ENCODE results near the gene CAMSAP3.

Gene CAMSAP3

GRCh38 chr19:7578127-7578526, 17.5 kb upstream of the CAMSAP3 start:
- Histone ChIP-seq H3K9me3 (ENCODE audit: control insufficient read depth in 2 of 2, low read length in 2 of 2) (no peaks in the 10 kb centered on the region), H3K4me3 (ENCODE audit: low read length in 2 of 2) (no peak overlapping the region), H3K27me3 (ENCODE audit: control insufficient read depth in 1 of 2, insufficient read depth in 2 of 2, low read length in 2 of 2) (no peaks in the 10 kb centered on the region), H3K4me1 (ENCODE audit: control insufficient read depth, insufficient read depth, low read length) (no peaks in the 10 kb centered on the region), H3K36me3 (ENCODE audit: control insufficient read depth in 2 of 2, insufficient read depth in 2 of 2, low read length in 2 of 2) (no peaks in the 10 kb centered on the region), H3K27ac (ENCODE audit: low read length) (no peak overlapping the region), H3K9ac (ENCODE audit: low read length in 2 of 2) (no peak overlapping the region)

GRCh38 chr19:7579182-7579581, 16.5 kb upstream of the CAMSAP3 start:
- Histone ChIP-seq H3K4me1 (ENCODE audit: control insufficient read depth, insufficient read depth, low read length) (no peaks in the 10 kb centered on the region), H3K27ac (ENCODE audit: low read length) (no peak overlapping the region), H3K9ac (ENCODE audit: low read length in 2 of 2) (no peak overlapping the region), H3K9me3 (ENCODE audit: control insufficient read depth in 2 of 2, low read length in 2 of 2) (no peaks in the 10 kb centered on the region), H3K36me3 (ENCODE audit: control insufficient read depth in 2 of 2, insufficient read depth in 2 of 2, low read length in 2 of 2) (no peaks in the 10 kb centered on the region), H3K27me3 (ENCODE audit: control insufficient read depth in 1 of 2, insufficient read depth in 2 of 2, low read length in 2 of 2) (no peaks in the 10 kb centered on the region), H3K4me3 (ENCODE audit: low read length in 2 of 2) (no peak overlapping the region)

DNA sequence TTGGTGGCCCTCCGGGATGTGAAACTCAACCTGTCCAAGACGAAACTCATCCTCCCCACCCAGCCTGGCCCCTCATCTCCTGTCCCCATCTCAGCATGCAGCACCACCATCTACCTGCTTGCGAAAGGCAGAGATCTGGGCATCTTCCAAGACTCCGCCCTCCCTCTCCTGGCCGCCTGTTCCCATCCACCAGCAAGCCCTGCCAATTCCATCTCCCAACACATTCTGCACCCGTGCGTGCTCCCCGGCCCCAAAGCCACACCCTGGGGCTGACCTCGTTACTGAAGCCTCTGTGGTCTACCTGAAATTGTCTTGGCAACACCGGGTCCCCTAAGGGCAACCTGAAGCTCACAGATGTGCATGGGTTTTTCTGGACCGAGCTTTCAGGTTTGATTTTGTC, 13.2 kb upstream of the CAMSAP3 start:
- Histone ChIP-seq H3K4me1 (ENCODE audit: control insufficient read depth, insufficient read depth, low read length) (no peaks in the 10 kb centered on the region), H3K27me3 (ENCODE audit: control insufficient read depth in 1 of 2, insufficient read depth in 2 of 2, low read length in 2 of 2) (no peaks in the 10 kb centered on the region), H3K27ac (ENCODE audit: low read length) (no peak overlapping the region), H3K4me3 (ENCODE audit: low read length in 2 of 2) (no peak overlapping the region), H3K9ac (ENCODE audit: low read length in 2 of 2) (no peak overlapping the region), H3K36me3 (ENCODE audit: control insufficient read depth in 2 of 2, insufficient read depth in 2 of 2, low read length in 2 of 2) (no peaks in the 10 kb centered on the region), H3K9me3 (ENCODE audit: control insufficient read depth in 2 of 2, low read length in 2 of 2) (no peaks in the 10 kb centered on the region)

GRCh38 chr19:7589822-7590221, 5.8 kb upstream of the CAMSAP3 start:
- Histone ChIP-seq H3K36me3 (ENCODE audit: control insufficient read depth in 2 of 2, insufficient read depth in 2 of 2, low read length in 2 of 2) (no peaks in the 10 kb centered on the region), H3K27me3 (ENCODE audit: control insufficient read depth in 1 of 2, insufficient read depth in 2 of 2, low read length in 2 of 2) (peaks cover 15 to 16% of the 10 kb centered on the region in 2 donors), H3K9ac (ENCODE audit: low read length in 2 of 2) (no peak overlapping the region), H3K4me3 (ENCODE audit: low read length in 2 of 2) (no peak overlapping the region), H3K27ac (ENCODE audit: low read length) (no peak overlapping the region), H3K9me3 (ENCODE audit: control insufficient read depth in 2 of 2, low read length in 2 of 2) (no peaks in the 10 kb centered on the region), H3K4me1 (ENCODE audit: control insufficient read depth, insufficient read depth, low read length) (no peaks in the 10 kb centered on the region)

DNA sequence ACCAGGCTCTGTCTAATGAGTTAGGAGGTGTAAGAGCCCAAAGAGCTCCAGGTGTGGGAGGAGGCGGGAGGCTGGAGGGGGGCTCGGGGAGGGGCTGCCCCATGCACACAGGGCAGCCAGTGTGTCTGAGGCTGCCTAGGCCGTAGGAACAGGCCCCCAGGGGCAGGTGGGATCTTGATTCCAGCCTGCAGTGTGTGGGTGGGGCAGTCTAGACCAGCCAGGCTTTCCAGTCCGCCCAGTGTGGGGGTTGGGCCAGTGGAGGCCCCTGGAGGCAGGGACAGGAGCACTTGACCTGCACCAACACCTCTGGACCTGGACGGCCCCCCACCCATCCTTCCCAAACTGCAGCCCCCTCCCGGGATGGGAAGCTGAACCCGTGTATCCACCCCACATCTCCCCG, 5.4 kb upstream of the CAMSAP3 start:
- peaks cover 16% of the 10 kb centered on the region in 2 donors for H3K27me3 ChIP-seq (ENCODE audit: control insufficient read depth in 1 of 2, insufficient read depth in 2 of 2, low read length in 2 of 2)

GRCh38 chr19:7596211-7596937, 711 bp downstream of the CAMSAP3 start:
- H3K27ac ChIP-seq (ENCODE audit: low read length): no peak overlapping the region
- H3K9ac ChIP-seq (ENCODE audit: low read length in 2 of 2): no peak overlapping the region
- peaks cover 28 to 35% of the 10 kb centered on the region in 2 donors for H3K27me3 ChIP-seq (ENCODE audit: control insufficient read depth in 1 of 2, insufficient read depth in 2 of 2, low read length in 2 of 2)
- no peaks in the 10 kb centered on the region for H3K9me3 ChIP-seq (ENCODE audit: control insufficient read depth in 2 of 2, low read length in 2 of 2)
- no peaks in the 10 kb centered on the region for H3K36me3 ChIP-seq (ENCODE audit: control insufficient read depth in 2 of 2, insufficient read depth in 2 of 2, low read length in 2 of 2)
- peaks cover 2% of the 10 kb centered on the region for H3K4me1 ChIP-seq (ENCODE audit: control insufficient read depth, insufficient read depth, low read length)
- no peak overlapping the region for H3K4me3 ChIP-seq (ENCODE audit: low read length in 2 of 2)

More for the DNA sequence above, 5.4 kb upstream of the CAMSAP3 start:
- H3K4me3 ChIP-seq (ENCODE audit: low read length in 2 of 2): no peak overlapping the region
- no peak overlapping the region for H3K9ac ChIP-seq (ENCODE audit: low read length in 2 of 2)
- no peaks in the 10 kb centered on the region for H3K4me1 ChIP-seq (ENCODE audit: control insufficient read depth, insufficient read depth, low read length)
- no peak overlapping the region for H3K27ac ChIP-seq (ENCODE audit: low read length)
- H3K36me3 ChIP-seq (ENCODE audit: control insufficient read depth in 2 of 2, insufficient read depth in 2 of 2, low read length in 2 of 2): no peaks in the 10 kb centered on the region
- H3K9me3 ChIP-seq (ENCODE audit: control insufficient read depth in 2 of 2, low read length in 2 of 2): no peaks in the 10 kb centered on the region

DNA sequence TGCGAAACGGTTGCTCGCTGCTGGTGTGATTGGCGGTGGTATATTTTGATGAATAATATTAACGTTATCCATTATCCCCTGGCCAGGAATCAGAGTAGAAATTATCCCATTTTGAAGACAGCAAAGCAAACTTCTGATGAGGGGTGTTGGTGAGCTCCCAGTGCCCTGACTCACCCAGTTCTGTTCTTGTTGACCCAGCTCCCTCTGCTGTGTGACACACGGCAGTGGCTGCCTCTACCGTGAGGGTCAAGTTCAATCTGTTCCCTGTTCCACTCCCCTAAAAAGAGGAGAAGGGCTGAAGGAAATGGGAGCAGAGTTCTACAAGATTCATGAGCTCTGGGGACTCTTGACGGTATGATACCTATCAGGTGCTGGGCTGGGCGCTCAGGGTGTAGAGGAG, 2.0 kb downstream of the CAMSAP3 start:
- H3K9me3 ChIP-seq (ENCODE audit: control insufficient read depth in 2 of 2, low read length in 2 of 2): no peaks in the 10 kb centered on the region
- H3K27ac ChIP-seq (ENCODE audit: low read length): no peak overlapping the region
- no peaks in the 10 kb centered on the region for H3K36me3 ChIP-seq (ENCODE audit: control insufficient read depth in 2 of 2, insufficient read depth in 2 of 2, low read length in 2 of 2)
- peaks cover 2% of the 10 kb centered on the region for H3K4me1 ChIP-seq (ENCODE audit: control insufficient read depth, insufficient read depth, low read length)
- H3K27me3 ChIP-seq (ENCODE audit: control insufficient read depth in 1 of 2, insufficient read depth in 2 of 2, low read length in 2 of 2): peaks cover 30 to 32% of the 10 kb centered on the region in 2 donors
- no peak overlapping the region for H3K9ac ChIP-seq (ENCODE audit: low read length in 2 of 2)
- no peak overlapping the region for H3K4me3 ChIP-seq (ENCODE audit: low read length in 2 of 2)

DNA sequence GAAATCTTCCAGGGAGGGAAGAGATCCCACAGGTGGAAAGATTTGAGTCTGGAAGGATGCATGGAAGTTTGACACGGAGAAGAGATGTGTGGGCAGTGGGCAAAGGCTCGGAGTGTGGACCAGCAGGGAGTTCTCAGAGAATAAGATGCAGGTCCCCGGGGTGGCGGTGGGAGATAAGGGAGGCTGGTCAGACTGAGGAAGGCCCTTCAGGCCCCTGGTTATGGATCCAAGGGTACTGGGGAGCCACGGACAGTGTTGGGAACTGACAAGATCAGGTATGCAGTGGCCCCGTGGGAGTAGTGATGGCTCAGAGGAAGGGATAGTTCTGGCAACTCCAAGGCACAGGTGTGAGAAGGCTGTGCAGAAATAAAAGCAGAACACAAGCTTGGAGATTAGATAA, 2.5 kb downstream of the CAMSAP3 start:
- peaks cover 2% of the 10 kb centered on the region for H3K4me1 ChIP-seq (ENCODE audit: control insufficient read depth, insufficient read depth, low read length)
- H3K4me3 ChIP-seq (ENCODE audit: low read length in 2 of 2): no peak overlapping the region
- H3K9me3 ChIP-seq (ENCODE audit: control insufficient read depth in 2 of 2, low read length in 2 of 2): no peaks in the 10 kb centered on the region
- no peak overlapping the region for H3K27ac ChIP-seq (ENCODE audit: low read length)
- no peaks in the 10 kb centered on the region for H3K36me3 ChIP-seq (ENCODE audit: control insufficient read depth in 2 of 2, insufficient read depth in 2 of 2, low read length in 2 of 2)
- H3K9ac ChIP-seq (ENCODE audit: low read length in 2 of 2): no peak overlapping the region
- peaks cover 30 to 32% of the 10 kb centered on the region in 2 donors for H3K27me3 ChIP-seq (ENCODE audit: control insufficient read depth in 1 of 2, insufficient read depth in 2 of 2, low read length in 2 of 2)

DNA sequence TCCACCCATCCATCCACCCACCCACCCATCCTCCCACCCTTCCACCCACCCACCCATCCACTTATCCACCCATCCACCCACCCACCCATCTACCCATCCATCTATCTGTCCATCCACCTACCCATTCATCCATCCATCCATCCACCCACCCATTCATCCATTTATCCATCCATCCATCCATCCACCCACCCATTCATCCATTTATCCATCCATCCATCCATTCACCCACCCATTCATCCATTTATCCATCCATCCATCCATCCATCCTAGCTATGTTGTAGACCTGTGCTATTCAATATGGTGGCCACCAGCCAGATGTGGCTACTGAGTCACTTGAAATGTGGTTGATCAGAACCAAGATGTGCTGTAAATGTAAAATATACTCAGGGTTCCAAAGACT, 5.1 kb downstream of the CAMSAP3 start:
- peaks cover 25 to 29% of the 10 kb centered on the region in 2 donors for H3K27me3 ChIP-seq (ENCODE audit: control insufficient read depth in 1 of 2, insufficient read depth in 2 of 2, low read length in 2 of 2)
- H3K4me3 ChIP-seq (ENCODE audit: low read length in 2 of 2): no peak overlapping the region
- no peak overlapping the region for H3K27ac ChIP-seq (ENCODE audit: low read length)
- H3K4me1 ChIP-seq (ENCODE audit: control insufficient read depth, insufficient read depth, low read length): no peaks in the 10 kb centered on the region
- H3K36me3 ChIP-seq (ENCODE audit: control insufficient read depth in 2 of 2, insufficient read depth in 2 of 2, low read length in 2 of 2): no peaks in the 10 kb centered on the region
- no peak overlapping the region for H3K9ac ChIP-seq (ENCODE audit: low read length in 2 of 2)
- H3K9me3 ChIP-seq (ENCODE audit: control insufficient read depth in 2 of 2, low read length in 2 of 2): no peaks in the 10 kb centered on the region

GRCh38 chr19:7602240-7602934, 6.7 kb downstream of the CAMSAP3 start:
- Histone ChIP-seq H3K4me3 (ENCODE audit: low read length in 2 of 2) (no peak overlapping the region), H3K9me3 (ENCODE audit: control insufficient read depth in 2 of 2, low read length in 2 of 2) (no peaks in the 10 kb centered on the region), H3K36me3 (ENCODE audit: control insufficient read depth in 2 of 2, insufficient read depth in 2 of 2, low read length in 2 of 2) (no peaks in the 10 kb centered on the region), H3K9ac (ENCODE audit: low read length in 2 of 2) (no peak overlapping the region), H3K27ac (ENCODE audit: low read length) (no peak overlapping the region), H3K4me1 (ENCODE audit: control insufficient read depth, insufficient read depth, low read length) (no peaks in the 10 kb centered on the region), H3K27me3 (ENCODE audit: control insufficient read depth in 1 of 2, insufficient read depth in 2 of 2, low read length in 2 of 2) (peaks cover 16 to 17% of the 10 kb centered on the region in 2 donors)

DNA sequence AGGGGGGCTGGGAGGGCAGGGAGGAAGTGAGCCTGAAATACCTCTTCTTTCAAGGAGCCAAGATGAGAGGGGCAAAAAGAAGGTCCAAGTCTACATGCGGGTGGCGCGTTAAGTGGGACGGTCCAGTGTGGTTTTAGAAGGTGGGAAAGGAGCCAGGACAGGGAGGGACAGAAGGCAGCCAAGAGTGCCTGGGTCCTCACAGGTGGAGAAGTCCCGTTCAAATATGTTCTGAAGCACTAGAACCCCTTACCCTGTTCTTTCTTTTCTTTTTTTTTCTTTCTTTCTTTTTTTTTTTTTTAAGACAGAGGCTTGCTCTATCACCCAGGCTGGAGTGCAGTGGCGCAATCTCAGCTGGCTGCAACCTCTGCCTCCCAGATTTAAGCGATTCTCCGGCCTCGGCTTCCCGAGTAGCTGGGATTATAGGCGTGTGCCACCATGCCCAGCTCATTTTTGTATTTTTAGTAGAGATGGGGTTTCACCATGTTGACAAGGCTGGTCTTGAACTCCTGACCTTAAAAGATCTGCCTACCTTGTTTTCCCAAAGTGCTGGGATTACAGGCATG, 7.4 kb downstream of the CAMSAP3 start:
- Histone ChIP-seq H3K9ac (ENCODE audit: low read length in 2 of 2) (no peak overlapping the region), H3K36me3 (ENCODE audit: control insufficient read depth in 2 of 2, insufficient read depth in 2 of 2, low read length in 2 of 2) (no peaks in the 10 kb centered on the region), H3K27me3 (ENCODE audit: control insufficient read depth in 1 of 2, insufficient read depth in 2 of 2, low read length in 2 of 2) (peaks cover 12 to 13% of the 10 kb centered on the region in 2 donors), H3K9me3 (ENCODE audit: control insufficient read depth in 2 of 2, low read length in 2 of 2) (no peaks in the 10 kb centered on the region), H3K4me1 (ENCODE audit: control insufficient read depth, insufficient read depth, low read length) (no peaks in the 10 kb centered on the region), H3K27ac (ENCODE audit: low read length) (no peak overlapping the region), H3K4me3 (ENCODE audit: low read length in 2 of 2) (no peak overlapping the region)
